ENCODE measurements around the gene PPRC1. TPM values are rescaled to one million over a fixed set of nuclear protein-coding genes. Genes with fewer than 3 reads are reported as not detected.

PPRC1 gene
- total RNA-seq, 1 donor from 2014 or later: 62.6 TPM

- H3K9me3 Mint-ChIP-seq: no peaks in the 10 kb centered on the region
Measured at GRCh38 chr10:102159831-102160230, 27.0 kb downstream of the PPRC1 start.

GRCh38 chr10:102163342-102163989 lies 30.6 kb downstream of the PPRC1 start:
- no peaks in the 10 kb centered on the region for H3K9me3 Mint-ChIP-seq
- TF ChIP-seq CTCF (IDR thresholded peaks at IDR 0.05; ENCODE audit: unreplicated experiment): no peak
- DNase-seq (ENCODE audit: low spot score in 2 of 2, unreplicated experiment in 2 of 2): no peak
- H3K27me3 Mint-ChIP-seq (ENCODE audit: low read depth): no peaks in the 10 kb centered on the region
- peaks cover 30% of the 10 kb centered on the region for H3K36me3 Mint-ChIP-seq
- no peaks in the 10 kb centered on the region for H3K4me1 Mint-ChIP-seq
- H3K4me3 Mint-ChIP-seq: no peak overlapping the region
- no peak overlapping the region for H3K27ac Mint-ChIP-seq

More at GRCh38 chr10:102159831-102160230, 27.0 kb downstream of the PPRC1 start:
- Mint-ChIP-seq H3K4me1 (no peaks in the 10 kb centered on the region), H3K36me3 (peaks cover 41% of the 10 kb centered on the region), H3K27me3 (ENCODE audit: low read depth) (no peaks in the 10 kb centered on the region), H3K27ac (no peak overlapping the region), H3K4me3 (no peak overlapping the region)
- DNase-seq (ENCODE audit: low spot score in 2 of 2, unreplicated experiment in 2 of 2): no peak
- no peak for TF ChIP-seq CTCF (IDR thresholded peaks at IDR 0.05; ENCODE audit: unreplicated experiment)

GRCh38 chr10:102167861-102168260 lies 35.0 kb downstream of the PPRC1 start:
- H3K27me3 Mint-ChIP-seq (ENCODE audit: low read depth): no peaks in the 10 kb centered on the region
- TF ChIP-seq CTCF (IDR thresholded peaks at IDR 0.05; ENCODE audit: unreplicated experiment): no peak
- H3K4me1 Mint-ChIP-seq: no peaks in the 10 kb centered on the region
- no peak overlapping the region for H3K4me3 Mint-ChIP-seq
- no peak for DNase-seq (ENCODE audit: low spot score in 2 of 2, unreplicated experiment in 2 of 2)
- peaks cover 2% of the 10 kb centered on the region for H3K36me3 Mint-ChIP-seq
- no peak overlapping the region for H3K27ac Mint-ChIP-seq
- H3K9me3 Mint-ChIP-seq: no peaks in the 10 kb centered on the region

GRCh38 chr10:102170602-102171001 lies 37.8 kb downstream of the PPRC1 start:
- no peak for DNase-seq (ENCODE audit: low spot score in 2 of 2, unreplicated experiment in 2 of 2)
- peak overlapping the region; percentile 46 for H3K4me3 Mint-ChIP-seq
- H3K27me3 Mint-ChIP-seq (ENCODE audit: low read depth): peaks cover 3% of the 10 kb centered on the region
- H3K27ac Mint-ChIP-seq: no peak overlapping the region
- H3K9me3 Mint-ChIP-seq: no peaks in the 10 kb centered on the region
- TF ChIP-seq CTCF (IDR thresholded peaks at IDR 0.05; ENCODE audit: unreplicated experiment): no peak
- H3K36me3 Mint-ChIP-seq: peaks cover under 1% of the 10 kb centered on the region
- H3K4me1 Mint-ChIP-seq: no peaks in the 10 kb centered on the region

- H3K4me3 Mint-ChIP-seq: no peak overlapping the region
- H3K36me3 Mint-ChIP-seq: no peaks in the 10 kb centered on the region
- no peak for DNase-seq (ENCODE audit: low spot score in 2 of 2, unreplicated experiment in 2 of 2)
- TF ChIP-seq CTCF (IDR thresholded peaks at IDR 0.05; ENCODE audit: unreplicated experiment): no peak
- H3K27me3 Mint-ChIP-seq (ENCODE audit: low read depth): peaks cover 4% of the 10 kb centered on the region
- no peak overlapping the region for H3K27ac Mint-ChIP-seq
- H3K9me3 Mint-ChIP-seq: no peaks in the 10 kb centered on the region
- H3K4me1 Mint-ChIP-seq: no peaks in the 10 kb centered on the region
Measured at GRCh38 chr10:102172288-102172687, 39.4 kb downstream of the PPRC1 start.
